ENCODE data around the gene CNNM1.

GRCh38 chr10:99339563-99340047 lies 10.4 kb downstream of the CNNM1 start:
- TF ChIP-seq POLR2A (IDR thresholded peaks at IDR 0.05; ENCODE audit: low read length) (no peak), GATA1 (IDR thresholded peaks at IDR 0.05; ENCODE audit: low read depth, low read length) (no peak)

Measured in erythroblast (primary cell).